Right atrium auricular region (tissue), 2 donors: ENCODE measurements around the gene ORC4. TPM values are rescaled to one million over a fixed set of nuclear protein-coding genes. Genes with fewer than 3 reads are reported as not detected.

Experiments used
- DNase-seq: peaks from one replicate; pipeline ENCODE4 v3.0.0-alpha.2; 2019; ENCODE audit warnings: low spot score
- H3K27ac ChIP-seq, 2 donors: fragments of 200-600 bp; sonication (generic); 1 replicate in 1 of 2; 2 replicates in 1 of 2; pipeline ENCODE4 v1.5.1; 2016 to 2019
- H3K27me3 ChIP-seq, 2 donors: fragments of 200-600 bp; sonication (generic); one replicate each; pipeline versions ENCODE4 v1.5.1 to v1.6.0; 2017 to 2019
- H3K36me3 ChIP-seq: fragments of 200-600 bp; sonication (generic); one replicate; pipeline ENCODE4 v1.5.1; 2016
- H3K4me1 ChIP-seq, 2 donors: fragments of 200-600 bp; sonication (generic); one replicate each; pipeline versions ENCODE4 v1.5.1 to v1.6.0; 2017 to 2019
- H3K4me3 ChIP-seq, 2 donors: fragments of 200-600 bp; sonication (generic); 1 replicate in 1 of 2; 2 replicates in 1 of 2; pipeline ENCODE4 v1.5.1; 2017 to 2019; ENCODE audit warnings: mild to moderate bottlenecking in 1 of 2, moderate library complexity in 1 of 2
- H3K9me3 ChIP-seq, 2 donors: fragments of 200-600 bp; sonication (generic); one replicate each; pipeline ENCODE4 v1.5.1; 2019
- CTCF ChIP-seq, 2 donors: fragments of 200-600 bp; sonication (generic); IDR thresholded peaks; one replicate each; pipeline ENCODE4 v1.5.1; 2019; ENCODE audit warnings: antibody characterized with exemption in 2 of 2
- total RNA-seq, 2 donors: library from RNA; depleted of rRNA; stranded (reverse); fragments of >200 nt; gene quantifications; one replicate each; pipeline ENCODE4 v1.1.0, GENCODE V29; 2016

ORC4 gene
- total RNA-seq, 2 donors from 2014 or later: 32.7 to 64.3 TPM

- Histone ChIP-seq H3K27me3 (no peaks in the 10 kb centered on the region), H3K36me3 (peaks cover 4% of the 10 kb centered on the region), H3K27ac (no peak overlapping the region), H3K4me3 (no peak overlapping the region), H3K4me1 (no peaks in the 10 kb centered on the region), H3K9me3 (no peaks in the 10 kb centered on the region)
- DNase-seq: no peak
- no peak for TF ChIP-seq CTCF (IDR thresholded peaks at IDR 0.05)
These were observed 32.1 kb upstream of the ORC4 start for GRCh38 chr2:148052687-148053086.

- Histone ChIP-seq H3K27ac (no peak overlapping the region), H3K4me3 (no peak overlapping the region), H3K4me1 (no peaks in the 10 kb centered on the region), H3K36me3 (peaks cover 4% of the 10 kb centered on the region), H3K9me3 (no peaks in the 10 kb centered on the region), H3K27me3 (no peaks in the 10 kb centered on the region)
- no peak for TF ChIP-seq CTCF (IDR thresholded peaks at IDR 0.05)
- DNase-seq: no peak
These were observed 28.7 kb upstream of the ORC4 start for GRCh38 chr2:148049284-148049683.

- TF ChIP-seq CTCF (IDR thresholded peaks at IDR 0.05): no peak
- no peaks in the 10 kb centered on the region for H3K36me3 ChIP-seq
- H3K4me1 ChIP-seq: no peaks in the 10 kb centered on the region
- H3K27ac ChIP-seq: no peak overlapping the region
- no peaks in the 10 kb centered on the region for H3K9me3 ChIP-seq
- no peak for DNase-seq
- H3K4me3 ChIP-seq: no peak overlapping the region
- H3K27me3 ChIP-seq: no peaks in the 10 kb centered on the region
These were observed 28.1 kb upstream of the ORC4 start for GRCh38 chr2:148048475-148049221.

- no peak for DNase-seq
- H3K4me1 ChIP-seq: no peaks in the 10 kb centered on the region
- no peaks in the 10 kb centered on the region for H3K9me3 ChIP-seq
- H3K27me3 ChIP-seq: no peaks in the 10 kb centered on the region
- H3K27ac ChIP-seq: no peak overlapping the region
- H3K4me3 ChIP-seq: no peak overlapping the region
- no peaks in the 10 kb centered on the region for H3K36me3 ChIP-seq
- TF ChIP-seq CTCF (IDR thresholded peaks at IDR 0.05): no peak
These were observed 26.3 kb upstream of the ORC4 start for GRCh38 chr2:148046802-148047201.

GRCh38 chr2:148044322-148044721, 23.8 kb upstream of the ORC4 start:
- Histone ChIP-seq H3K4me1 (no peaks in the 10 kb centered on the region), H3K4me3 (no peak overlapping the region), H3K9me3 (no peaks in the 10 kb centered on the region), H3K27ac (no peak overlapping the region), H3K36me3 (no peaks in the 10 kb centered on the region), H3K27me3 (no peaks in the 10 kb centered on the region)
- no peak for TF ChIP-seq CTCF (IDR thresholded peaks at IDR 0.05)
- no peak for DNase-seq

- no peaks in the 10 kb centered on the region for H3K27me3 ChIP-seq
These were observed 21.7 kb upstream of the ORC4 start for GRCh38 chr2:148042219-148042618.

More at GRCh38 chr2:148042219-148042618, 21.7 kb upstream of the ORC4 start:
- H3K9me3 ChIP-seq: no peaks in the 10 kb centered on the region
- no peaks in the 10 kb centered on the region for H3K36me3 ChIP-seq
- no peak for TF ChIP-seq CTCF (IDR thresholded peaks at IDR 0.05)
- DNase-seq: no peak
- no peaks in the 10 kb centered on the region for H3K4me1 ChIP-seq
- no peak overlapping the region for H3K27ac ChIP-seq
- H3K4me3 ChIP-seq: no peak overlapping the region
